SJSA1 (cell line): ENCODE measurements around the gene IRF5. TPM values are rescaled to one million over a fixed set of nuclear protein-coding genes. Genes with fewer than 3 reads are reported as not detected.
"Not testable (repeated sequence)": the region's sequence is repeated elsewhere in the genome, so short reads cannot be mapped to it uniquely, and the experiment has no call there.

ENCODE experiments used
- DNase-seq, 2 experiments: peaks; one replicate each; pipeline ENCODE4 v3.0.0-alpha.2; 2015 to 2020; ENCODE audit warnings: low spot score in 2 of 2, low read depth in 1 of 2
- H3K27ac ChIP-seq: fragments of 250-450 bp; sonication (Bioruptor Pico); 2 replicates; pipeline ENCODE4 v1.5.1; 2020; ENCODE audit warnings: mild to moderate bottlenecking, moderate library complexity
- H3K27me3 ChIP-seq: fragments of 250-450 bp; sonication (Bioruptor Pico); replicated peaks from 2 replicates; pipeline ENCODE4 v1.5.1; 2020; ENCODE audit warnings: mild to moderate bottlenecking, moderate library complexity
- H3K36me3 ChIP-seq: fragments of 250-450 bp; sonication (Bioruptor Pico); 2 replicates; pipeline ENCODE4 v1.5.1; 2020; ENCODE audit warnings: mild to moderate bottlenecking
- H3K4me1 ChIP-seq: fragments of 250-450 bp; sonication (Bioruptor Pico); replicated peaks from 2 replicates; pipeline ENCODE4 v1.6.1; 2021; ENCODE audit warnings: mild to moderate bottlenecking
- H3K4me3 ChIP-seq: fragments of 250-450 bp; sonication (Bioruptor Pico); 2 replicates; pipeline ENCODE4 v1.5.1; 2020; ENCODE audit warnings: mild to moderate bottlenecking
- H3K9me3 ChIP-seq: fragments of 250-450 bp; sonication (Bioruptor Pico); replicated peaks from 2 replicates; pipeline ENCODE4 v1.5.1; 2020; ENCODE audit warnings: mild to moderate bottlenecking
- total RNA-seq: library from RNA; depleted of rRNA; stranded (reverse); fragments of >200 nt; shearing (Covaris generic); gene quantifications from 2 replicates; pipeline ENCODE4 v1.2.3, GENCODE V29; 2014

IRF5 gene
- total RNA-seq, 1 experiment from 2014 or later, result 0.08 TPM

- peak in 1 of 2 experiments; percentile 34 for DNase-seq
- H3K27me3 ChIP-seq, result peaks cover 41% of the 10 kb centered on the region
- H3K4me3 ChIP-seq, result no peak overlapping the region
- H3K36me3 ChIP-seq, result no peaks in the 10 kb centered on the region
- no peak overlapping the region for H3K27ac ChIP-seq
- H3K4me1 ChIP-seq, result peaks cover 10% of the 10 kb centered on the region
- H3K9me3 ChIP-seq, result peaks cover 3% of the 10 kb centered on the region; the same call in 1 of the 2 replicates
Measured at GRCh38 chr7:128934361-128935341, 3.1 kb upstream of the IRF5 start.

GRCh38 chr7:128935342-128935730, 2.4 kb upstream of the IRF5 start:
- H3K4me3 ChIP-seq, result no peak overlapping the region
- H3K27ac ChIP-seq, result no peak overlapping the region
- H3K4me1 ChIP-seq, result peaks cover 10% of the 10 kb centered on the region
- no peak for DNase-seq
- H3K9me3 ChIP-seq, result peaks cover 3% of the 10 kb centered on the region; the same call in 1 of the 2 replicates
- H3K27me3 ChIP-seq, result peaks cover 47% of the 10 kb centered on the region
- H3K36me3 ChIP-seq, result no peaks in the 10 kb centered on the region

GRCh38 chr7:128936798-128937197, 929 bp upstream of the IRF5 start:
- Histone ChIP-seq H3K4me1 (peaks cover 10% of the 10 kb centered on the region), H3K27me3 (peaks cover 47% of the 10 kb centered on the region), H3K36me3 (no peaks in the 10 kb centered on the region), H3K4me3 (no peak overlapping the region), H3K9me3 (peaks cover 3% of the 10 kb centered on the region; the same call in 1 of the 2 replicates), H3K27ac (no peak overlapping the region)
- no peak for DNase-seq

- Histone ChIP-seq H3K9me3 (peaks cover 3% of the 10 kb centered on the region; the same call in 1 of the 2 replicates), H3K27me3 (peaks cover 47% of the 10 kb centered on the region), H3K4me1 (peaks cover 10% of the 10 kb centered on the region), H3K27ac (no peak overlapping the region), H3K4me3 (no peak overlapping the region), H3K36me3 (no peaks in the 10 kb centered on the region)
- DNase-seq, result no peak
Measured at GRCh38 chr7:128937271-128937646, 468 bp upstream of the IRF5 start.

GRCh38 chr7:128938544-128939074, 882 bp downstream of the IRF5 start:
- H3K4me1 ChIP-seq, result peaks cover 10% of the 10 kb centered on the region
- no peaks in the 10 kb centered on the region for H3K36me3 ChIP-seq
- H3K4me3 ChIP-seq, result peak overlapping the region; percentile 14
- H3K27ac ChIP-seq, result no peak overlapping the region
- peaks cover 3% of the 10 kb centered on the region; the same call in 1 of the 2 replicates for H3K9me3 ChIP-seq
- DNase-seq, result peak in 1 of 2 experiments; percentile 39
- peaks cover 47% of the 10 kb centered on the region for H3K27me3 ChIP-seq

- H3K4me3 ChIP-seq, result no peak overlapping the region
- no peaks in the 10 kb centered on the region for H3K36me3 ChIP-seq
- peaks cover 3% of the 10 kb centered on the region; the same call in 1 of the 2 replicates for H3K9me3 ChIP-seq
- H3K27me3 ChIP-seq, result peaks cover 46% of the 10 kb centered on the region
- peaks cover 10% of the 10 kb centered on the region for H3K4me1 ChIP-seq
- DNase-seq, result peak in 1 of 2 experiments; percentile 15
- H3K27ac ChIP-seq, result no peak overlapping the region
Measured at GRCh38 chr7:128939075-128939860, 1.5 kb downstream of the IRF5 start.

GRCh38 chr7:128939861-128940410, 2.2 kb downstream of the IRF5 start:
- peaks cover 44% of the 10 kb centered on the region for H3K27me3 ChIP-seq

GRCh38 chr7:128940494-128941322, 3.0 kb downstream of the IRF5 start:
- Histone ChIP-seq H3K9me3 (peaks cover 3% of the 10 kb centered on the region; the same call in 1 of the 2 replicates), H3K36me3 (no peaks in the 10 kb centered on the region), H3K27ac (no peak overlapping the region), H3K27me3 (peaks cover 37% of the 10 kb centered on the region), H3K4me1 (peaks cover 10% of the 10 kb centered on the region), H3K4me3 (no peak overlapping the region)
- DNase-seq, result peak in 1 of 2 experiments; percentile 41

More at GRCh38 chr7:128939861-128940410, 2.2 kb downstream of the IRF5 start:
- Histone ChIP-seq H3K27ac (no peak overlapping the region), H3K36me3 (no peaks in the 10 kb centered on the region), H3K4me3 (no peak overlapping the region), H3K4me1 (peaks cover 10% of the 10 kb centered on the region), H3K9me3 (peaks cover 3% of the 10 kb centered on the region; the same call in 1 of the 2 replicates)
- DNase-seq, result peak in 1 of 2 experiments; percentile 30

GRCh38 chr7:128941323-128941890, 3.7 kb downstream of the IRF5 start:
- no peak overlapping the region for H3K27ac ChIP-seq
- peak in 1 of 2 experiments; percentile 35 for DNase-seq
- H3K36me3 ChIP-seq, result no peaks in the 10 kb centered on the region
- H3K4me1 ChIP-seq, result peaks cover 10% of the 10 kb centered on the region
- H3K27me3 ChIP-seq, result peaks cover 35% of the 10 kb centered on the region
- H3K9me3 ChIP-seq, result peaks cover 3% of the 10 kb centered on the region; the same call in 1 of the 2 replicates
- H3K4me3 ChIP-seq, result no peak overlapping the region

- H3K27ac ChIP-seq, result no peak overlapping the region
- H3K4me3 ChIP-seq, result no peak overlapping the region
- no peaks in the 10 kb centered on the region for H3K36me3 ChIP-seq
- H3K4me1 ChIP-seq, result peaks cover 10% of the 10 kb centered on the region
- peaks cover 3% of the 10 kb centered on the region; the same call in 1 of the 2 replicates for H3K9me3 ChIP-seq
- peak in 1 of 2 experiments; percentile 26 for DNase-seq
- H3K27me3 ChIP-seq, result peaks cover 29% of the 10 kb centered on the region
Measured at GRCh38 chr7:128941946-128942526, 4.3 kb downstream of the IRF5 start.

- not testable (repeated sequence) for H3K4me3 ChIP-seq, DNase-seq, H3K9me3 ChIP-seq, H3K36me3 ChIP-seq, H3K4me1 ChIP-seq, H3K27ac ChIP-seq
- H3K27me3 ChIP-seq, result peaks cover 17% of the 10 kb centered on the region
Measured at GRCh38 chr7:128943251-128943650, 5.5 kb downstream of the IRF5 start.
